ENCODE results near the gene TBC1D17. TPM values are rescaled to one million over a fixed set of nuclear protein-coding genes. Genes with fewer than 3 reads are reported as not detected.

TBC1D17 gene
- total and polyA plus RNA-seq, 2 donors = 2.9 to 69.7 TPM

GRCh38 chr19:49844138-49845095 is 33.1 kb upstream of the TBC1D17 start:
- DNase-seq (ENCODE audit: low read depth in 6 of 9, low spot score in 9 of 9) = no peak
- Histone ChIP-seq H3K9me3 (ENCODE audit: control insufficient read depth in 2 of 2, insufficient read depth in 1 of 2, low read length in 1 of 2) (peaks cover 0 to 5% of the 10 kb centered on the region in 2 donors), H3K4me1 (ENCODE audit: control insufficient read depth in 2 of 2, insufficient read depth in 2 of 2, low read length in 2 of 2) (peaks cover 0 to 3% of the 10 kb centered on the region in 2 donors), H3K27me3 (ENCODE audit: control insufficient read depth in 2 of 2, insufficient read depth in 1 of 2, low read length in 1 of 2) (no peaks in the 10 kb centered on the region), H3K4me3 (ENCODE audit: low read length in 2 of 2) (no peak overlapping the region), H3K27ac (ENCODE audit: low read depth in 1 of 2, low read length in 1 of 2) (no peak overlapping the region), H3K36me3 (ENCODE audit: control insufficient read depth in 2 of 2, insufficient read depth in 2 of 2, low read length in 1 of 2) (peaks cover 15 to 16% of the 10 kb centered on the region in 2 donors)
- WGBS = 94% methylated on average over 18 of the region's 18 CpGs

GRCh38 chr19:49845414-49845813 is 32.1 kb upstream of the TBC1D17 start:
- H3K9me3 ChIP-seq (ENCODE audit: control insufficient read depth in 2 of 2, insufficient read depth in 1 of 2, low read length in 1 of 2) = peaks cover 0 to 6% of the 10 kb centered on the region in 2 donors
- WGBS = 93% methylated on average over 3 of the region's 3 CpGs

GRCh38 chr19:49846408-49846807 is 31.1 kb upstream of the TBC1D17 start:
- peaks cover 0 to 6% of the 10 kb centered on the region in 2 donors for H3K9me3 ChIP-seq (ENCODE audit: control insufficient read depth in 2 of 2, insufficient read depth in 1 of 2, low read length in 1 of 2)
- DNase-seq (ENCODE audit: low read depth in 6 of 9, low spot score in 9 of 9) = no peak
- H3K4me3 ChIP-seq (ENCODE audit: low read length in 2 of 2) = no peak overlapping the region
- H3K27me3 ChIP-seq (ENCODE audit: control insufficient read depth in 2 of 2, insufficient read depth in 1 of 2, low read length in 1 of 2) = no peaks in the 10 kb centered on the region
- H3K27ac ChIP-seq (ENCODE audit: low read depth in 1 of 2, low read length in 1 of 2) = no peak overlapping the region
- no peaks in the 10 kb centered on the region for H3K36me3 ChIP-seq (ENCODE audit: control insufficient read depth in 2 of 2, insufficient read depth in 2 of 2, low read length in 1 of 2)
- whole genome bisulfite sequencing = 88% methylated on average over 5 of the region's 5 CpGs
- peaks cover 0 to 8% of the 10 kb centered on the region in 2 donors for H3K4me1 ChIP-seq (ENCODE audit: control insufficient read depth in 2 of 2, insufficient read depth in 2 of 2, low read length in 2 of 2)

More at GRCh38 chr19:49845414-49845813, 32.1 kb upstream of the TBC1D17 start:
- Histone ChIP-seq H3K4me3 (ENCODE audit: low read length in 2 of 2) (no peak overlapping the region), H3K36me3 (ENCODE audit: control insufficient read depth in 2 of 2, insufficient read depth in 2 of 2, low read length in 1 of 2) (peaks cover 6 to 7% of the 10 kb centered on the region in 2 donors), H3K27me3 (ENCODE audit: control insufficient read depth in 2 of 2, insufficient read depth in 1 of 2, low read length in 1 of 2) (no peaks in the 10 kb centered on the region), H3K4me1 (ENCODE audit: control insufficient read depth in 2 of 2, insufficient read depth in 2 of 2, low read length in 2 of 2) (peaks cover 0 to 7% of the 10 kb centered on the region in 2 donors), H3K27ac (ENCODE audit: low read depth in 1 of 2, low read length in 1 of 2) (no peak overlapping the region)
- no peak for DNase-seq (ENCODE audit: low read depth in 6 of 9, low spot score in 9 of 9)

GRCh38 chr19:49847731-49848696 is 29.5 kb upstream of the TBC1D17 start:
- peak in 1 of 9 donors; percentile 24 for DNase-seq (ENCODE audit: low read depth in 6 of 9, low spot score in 9 of 9)
- H3K27ac ChIP-seq (ENCODE audit: low read depth in 1 of 2, low read length in 1 of 2) = no peak overlapping the region

GRCh38 chr19:49848938-49849337 is 28.6 kb upstream of the TBC1D17 start:
- no peak overlapping the region for H3K4me3 ChIP-seq (ENCODE audit: low read length in 2 of 2)
- peaks cover 0 to 5% of the 10 kb centered on the region in 2 donors for H3K27me3 ChIP-seq (ENCODE audit: control insufficient read depth in 2 of 2, insufficient read depth in 1 of 2, low read length in 1 of 2)
- peaks cover 0 to 6% of the 10 kb centered on the region in 2 donors for H3K9me3 ChIP-seq (ENCODE audit: control insufficient read depth in 2 of 2, insufficient read depth in 1 of 2, low read length in 1 of 2)
- no peaks in the 10 kb centered on the region for H3K36me3 ChIP-seq (ENCODE audit: control insufficient read depth in 2 of 2, insufficient read depth in 2 of 2, low read length in 1 of 2)
- DNase-seq (ENCODE audit: low read depth in 6 of 9, low spot score in 9 of 9) = no peak
- WGBS = 94% methylated on average over 3 of the region's 3 CpGs
- H3K27ac ChIP-seq (ENCODE audit: low read depth in 1 of 2, low read length in 1 of 2) = no peak overlapping the region
- H3K4me1 ChIP-seq (ENCODE audit: control insufficient read depth in 2 of 2, insufficient read depth in 2 of 2, low read length in 2 of 2) = peaks cover 8 to 27% of the 10 kb centered on the region in 2 donors

More at GRCh38 chr19:49847731-49848696, 29.5 kb upstream of the TBC1D17 start:
- H3K4me1 ChIP-seq (ENCODE audit: control insufficient read depth in 2 of 2, insufficient read depth in 2 of 2, low read length in 2 of 2) = peaks cover 8 to 19% of the 10 kb centered on the region in 2 donors
- H3K4me3 ChIP-seq (ENCODE audit: low read length in 2 of 2) = no peak overlapping the region
- peaks cover 0 to 5% of the 10 kb centered on the region in 2 donors for H3K27me3 ChIP-seq (ENCODE audit: control insufficient read depth in 2 of 2, insufficient read depth in 1 of 2, low read length in 1 of 2)
- H3K9me3 ChIP-seq (ENCODE audit: control insufficient read depth in 2 of 2, insufficient read depth in 1 of 2, low read length in 1 of 2) = peaks cover 0 to 6% of the 10 kb centered on the region in 2 donors
- 78% methylated on average over 10 of the region's 10 CpGs for WGBS
- H3K36me3 ChIP-seq (ENCODE audit: control insufficient read depth in 2 of 2, insufficient read depth in 2 of 2, low read length in 1 of 2) = no peaks in the 10 kb centered on the region

GRCh38 chr19:49849433-49850220 is 27.9 kb upstream of the TBC1D17 start:
- Histone ChIP-seq H3K4me3 (ENCODE audit: low read length in 2 of 2) (no peak overlapping the region), H3K36me3 (ENCODE audit: control insufficient read depth in 2 of 2, insufficient read depth in 2 of 2, low read length in 1 of 2) (peaks cover 3 to 6% of the 10 kb centered on the region in 2 donors), H3K9me3 (ENCODE audit: control insufficient read depth in 2 of 2, insufficient read depth in 1 of 2, low read length in 1 of 2) (peaks cover 0 to 6% of the 10 kb centered on the region in 2 donors), H3K27ac (ENCODE audit: low read depth in 1 of 2, low read length in 1 of 2) (no peak overlapping the region), H3K27me3 (ENCODE audit: control insufficient read depth in 2 of 2, insufficient read depth in 1 of 2, low read length in 1 of 2) (peaks cover 0 to 5% of the 10 kb centered on the region in 2 donors), H3K4me1 (ENCODE audit: control insufficient read depth in 2 of 2, insufficient read depth in 2 of 2, low read length in 2 of 2) (peaks cover 8 to 28% of the 10 kb centered on the region in 2 donors)
- no peak for DNase-seq (ENCODE audit: low read depth in 6 of 9, low spot score in 9 of 9)
- 95% methylated on average over 15 of the region's 15 CpGs for WGBS

GRCh38 chr19:49850221-49850486 is 27.3 kb upstream of the TBC1D17 start:
- Histone ChIP-seq H3K9me3 (ENCODE audit: control insufficient read depth in 2 of 2, insufficient read depth in 1 of 2, low read length in 1 of 2) (peaks cover 0 to 6% of the 10 kb centered on the region in 2 donors), H3K4me3 (ENCODE audit: low read length in 2 of 2) (peak overlapping the region; percentile 89 to 92), H3K27ac (ENCODE audit: low read depth in 1 of 2, low read length in 1 of 2) (no peak overlapping the region), H3K36me3 (ENCODE audit: control insufficient read depth in 2 of 2, insufficient read depth in 2 of 2, low read length in 1 of 2) (peaks cover 7 to 9% of the 10 kb centered on the region in 2 donors), H3K4me1 (ENCODE audit: control insufficient read depth in 2 of 2, insufficient read depth in 2 of 2, low read length in 2 of 2) (peaks cover 8 to 28% of the 10 kb centered on the region in 2 donors), H3K27me3 (ENCODE audit: control insufficient read depth in 2 of 2, insufficient read depth in 1 of 2, low read length in 1 of 2) (peaks cover 0 to 5% of the 10 kb centered on the region in 2 donors)
- 69% methylated on average over 12 of the region's 12 CpGs for WGBS
- DNase-seq (ENCODE audit: low read depth in 6 of 9, low spot score in 9 of 9) = no peak

Measured in thymus (tissue), 11 donors.